Subcutaneous abdominal adipose tissue (tissue), 5 donors: Measurements from ENCODE around the gene LAMP5.

Source experiments
- H3K27ac ChIP-seq: one replicate; pipeline ENCODE4 v1.7.0; 2013; ENCODE audit warnings: low read depth, mild to moderate bottlenecking, inconsistent platforms, low read length, moderate library complexity
- H3K27me3 ChIP-seq, 5 donors: one replicate each; pipeline ENCODE4 v1.7.0; 2013; ENCODE audit warnings: low read length in 5 of 5, inconsistent platforms in 1 of 5; ENCODE audit not compliant: control insufficient read depth in 5 of 5, insufficient read depth in 4 of 5
- H3K36me3 ChIP-seq, 5 donors: one replicate each; pipeline ENCODE4 v1.7.0; 2013; ENCODE audit warnings: low read length in 5 of 5; ENCODE audit not compliant: control insufficient read depth in 5 of 5, insufficient read depth in 5 of 5
- H3K4me1 ChIP-seq, 5 donors: one replicate each; pipeline ENCODE4 v1.7.0; 2013; ENCODE audit warnings: low read length in 5 of 5, mild to moderate bottlenecking in 3 of 5, moderate library complexity in 1 of 5; ENCODE audit not compliant: control insufficient read depth in 5 of 5, insufficient read depth in 5 of 5
- H3K4me3 ChIP-seq, 5 donors: one replicate each; pipeline ENCODE4 v1.7.0; 2013; ENCODE audit warnings: low read length in 5 of 5, low read depth in 1 of 5
- H3K9ac ChIP-seq, 5 donors: one replicate each; pipeline ENCODE4 v1.7.0; 2013; ENCODE audit warnings: low read length in 5 of 5, mild to moderate bottlenecking in 4 of 5, moderate library complexity in 3 of 5
- H3K9me3 ChIP-seq, 5 donors: one replicate each; pipeline ENCODE4 v1.7.0; 2013; ENCODE audit warnings: low read length in 5 of 5; ENCODE audit not compliant: control insufficient read depth in 5 of 5
- donor health status: healthy.
- donor health status: healthy.
- donor health status: healthy.
- donor health status: healthy.
- donor health status: healthy.

LAMP5 gene

GRCh38 chr20:9485614-9486340 is 28.6 kb upstream of the LAMP5 start:
- no peaks in the 10 kb centered on the region for H3K27me3 ChIP-seq
- no peak overlapping the region for H3K4me3 ChIP-seq
- peaks cover 0 to 7% (median 0%) of the 10 kb centered on the region in 5 donors for H3K4me1 ChIP-seq
- H3K27ac ChIP-seq, result no peak overlapping the region
- no peak overlapping the region for H3K9ac ChIP-seq
- peaks cover 0 to 3% (median 0%) of the 10 kb centered on the region in 5 donors for H3K9me3 ChIP-seq
- H3K36me3 ChIP-seq, result no peaks in the 10 kb centered on the region

- no peaks in the 10 kb centered on the region for H3K36me3 ChIP-seq
Measured at GRCh38 chr20:9487231-9487630, 27.2 kb upstream of the LAMP5 start.

GRCh38 chr20:9488063-9488462 is 26.3 kb upstream of the LAMP5 start:
- Histone ChIP-seq H3K27ac (no peak overlapping the region), H3K4me3 (no peak overlapping the region), H3K4me1 (no peaks in the 10 kb centered on the region), H3K27me3 (no peaks in the 10 kb centered on the region), H3K36me3 (no peaks in the 10 kb centered on the region), H3K9ac (no peak overlapping the region), H3K9me3 (peaks cover 0 to 3% (median 0%) of the 10 kb centered on the region in 5 donors)

More at GRCh38 chr20:9487231-9487630, 27.2 kb upstream of the LAMP5 start:
- Histone ChIP-seq H3K4me1 (no peaks in the 10 kb centered on the region), H3K27ac (no peak overlapping the region), H3K4me3 (no peak overlapping the region), H3K9ac (no peak overlapping the region), H3K27me3 (no peaks in the 10 kb centered on the region), H3K9me3 (peaks cover 0 to 3% (median 0%) of the 10 kb centered on the region in 5 donors)

GRCh38 chr20:9490161-9490560 is 24.2 kb upstream of the LAMP5 start:
- Histone ChIP-seq H3K27me3 (no peaks in the 10 kb centered on the region), H3K9ac (no peak overlapping the region), H3K36me3 (no peaks in the 10 kb centered on the region), H3K4me3 (no peak overlapping the region), H3K4me1 (no peaks in the 10 kb centered on the region), H3K9me3 (peaks cover 0 to 3% (median 0%) of the 10 kb centered on the region in 5 donors), H3K27ac (no peak overlapping the region)

GRCh38 chr20:9490631-9491030 is 23.8 kb upstream of the LAMP5 start:
- Histone ChIP-seq H3K36me3 (no peaks in the 10 kb centered on the region), H3K27me3 (no peaks in the 10 kb centered on the region), H3K4me3 (no peak overlapping the region), H3K27ac (no peak overlapping the region), H3K9me3 (peaks cover 0 to 3% (median 0%) of the 10 kb centered on the region in 5 donors), H3K9ac (no peak overlapping the region), H3K4me1 (no peaks in the 10 kb centered on the region)

- Histone ChIP-seq H3K4me3 (no peak overlapping the region), H3K27me3 (no peaks in the 10 kb centered on the region), H3K9ac (no peak overlapping the region), H3K36me3 (no peaks in the 10 kb centered on the region), H3K27ac (no peak overlapping the region), H3K4me1 (no peaks in the 10 kb centered on the region), H3K9me3 (no peaks in the 10 kb centered on the region)
Measured at GRCh38 chr20:9491324-9491723, 23.1 kb upstream of the LAMP5 start.

- Histone ChIP-seq H3K9me3 (no peaks in the 10 kb centered on the region), H3K4me1 (no peaks in the 10 kb centered on the region), H3K4me3 (no peak overlapping the region), H3K27ac (no peak overlapping the region), H3K36me3 (no peaks in the 10 kb centered on the region), H3K9ac (no peak overlapping the region), H3K27me3 (no peaks in the 10 kb centered on the region)
Measured at GRCh38 chr20:9492067-9492466, 22.3 kb upstream of the LAMP5 start.

- Histone ChIP-seq H3K9ac (no peak overlapping the region), H3K9me3 (no peaks in the 10 kb centered on the region), H3K36me3 (no peaks in the 10 kb centered on the region), H3K27ac (no peak overlapping the region), H3K27me3 (no peaks in the 10 kb centered on the region), H3K4me3 (no peak overlapping the region), H3K4me1 (no peaks in the 10 kb centered on the region)
Measured at GRCh38 chr20:9493803-9494202, 20.6 kb upstream of the LAMP5 start.

- H3K9ac ChIP-seq, result no peak overlapping the region
Measured at GRCh38 chr20:9495701-9496100, 18.7 kb upstream of the LAMP5 start.

GRCh38 chr20:9496155-9496554 is 18.2 kb upstream of the LAMP5 start:
- H3K27ac ChIP-seq, result no peak overlapping the region
- H3K27me3 ChIP-seq, result no peaks in the 10 kb centered on the region
- no peaks in the 10 kb centered on the region for H3K36me3 ChIP-seq
- no peak overlapping the region for H3K9ac ChIP-seq
- H3K4me1 ChIP-seq, result peaks cover 0 to 11% (median 0%) of the 10 kb centered on the region in 5 donors
- no peaks in the 10 kb centered on the region for H3K9me3 ChIP-seq
- H3K4me3 ChIP-seq, result no peak overlapping the region

More at GRCh38 chr20:9495701-9496100, 18.7 kb upstream of the LAMP5 start:
- Histone ChIP-seq H3K4me1 (peaks cover 0 to 11% (median 0%) of the 10 kb centered on the region in 5 donors), H3K36me3 (no peaks in the 10 kb centered on the region), H3K27me3 (no peaks in the 10 kb centered on the region), H3K27ac (no peak overlapping the region), H3K9me3 (no peaks in the 10 kb centered on the region), H3K4me3 (no peak overlapping the region)
